Measurements from ENCODE around the gene CYP4F11.
"Not testable (repeated sequence)": the region's sequence is repeated elsewhere in the genome, so short reads cannot be mapped to it uniquely, and the experiment has no call there.

CYP4F11 gene

DNA sequence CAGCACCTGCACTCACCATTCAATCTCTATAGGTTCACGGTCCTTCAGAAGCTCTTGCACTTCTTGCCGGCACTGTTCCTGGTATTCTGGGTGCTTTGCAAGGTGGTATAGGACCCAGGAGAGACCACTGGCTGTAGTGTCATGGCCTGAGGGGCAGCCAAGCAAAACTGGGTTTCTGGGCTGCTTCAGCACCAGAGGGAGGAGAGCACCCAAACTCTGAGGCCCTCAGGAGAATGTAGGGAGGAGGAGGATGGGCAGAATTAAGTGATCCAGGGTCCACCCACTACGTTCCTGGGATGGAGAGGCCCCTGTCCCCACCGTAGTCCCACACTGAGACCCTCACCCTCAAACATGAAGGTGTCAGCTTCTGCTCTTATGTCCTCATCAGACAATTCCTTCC lies 12.3 kb downstream of the CYP4F11 start:
- DNase-seq (ENCODE audit: low read depth in 2 of 2), result no peak

DNA sequence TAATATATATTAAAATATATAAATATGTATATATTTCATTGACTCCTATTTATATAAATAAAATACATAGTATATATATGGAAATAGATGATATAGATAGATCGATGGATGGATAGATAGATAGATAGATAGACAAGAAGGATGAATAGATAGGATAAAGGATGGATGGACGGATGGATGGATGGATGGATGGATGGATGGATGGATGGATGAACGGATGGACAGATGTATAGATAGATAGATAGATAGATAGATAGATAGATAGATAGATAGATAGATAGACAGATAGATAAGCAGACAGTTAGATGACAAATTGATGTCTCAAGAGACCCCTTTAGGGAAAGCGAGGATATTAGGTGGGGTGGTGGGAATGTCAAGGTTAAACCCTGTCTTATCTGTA lies 15.1 kb downstream of the CYP4F11 start:
- no peak for DNase-seq (ENCODE audit: low read depth in 2 of 2)

DNA sequence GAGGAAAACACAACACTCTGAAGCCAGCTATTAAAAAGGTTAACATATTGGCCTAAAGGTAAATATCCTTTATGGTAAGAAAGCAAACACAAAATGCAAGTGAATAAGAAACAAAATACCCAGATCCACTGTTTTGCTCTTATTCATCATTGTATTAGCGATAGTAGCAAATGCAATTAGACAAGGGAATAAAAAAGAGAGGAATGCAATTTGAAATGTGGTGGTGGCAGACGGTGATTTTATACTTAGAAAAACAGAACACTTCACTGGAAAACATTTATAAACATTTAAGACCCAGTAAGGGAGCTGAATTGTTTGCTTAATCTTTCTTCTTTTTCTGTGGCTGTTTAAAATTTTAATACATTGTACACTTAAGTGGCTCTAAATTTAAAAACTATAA lies 19.2 kb downstream of the CYP4F11 start:
- DNase-seq (ENCODE audit: low read depth in 2 of 2), result no peak

DNA sequence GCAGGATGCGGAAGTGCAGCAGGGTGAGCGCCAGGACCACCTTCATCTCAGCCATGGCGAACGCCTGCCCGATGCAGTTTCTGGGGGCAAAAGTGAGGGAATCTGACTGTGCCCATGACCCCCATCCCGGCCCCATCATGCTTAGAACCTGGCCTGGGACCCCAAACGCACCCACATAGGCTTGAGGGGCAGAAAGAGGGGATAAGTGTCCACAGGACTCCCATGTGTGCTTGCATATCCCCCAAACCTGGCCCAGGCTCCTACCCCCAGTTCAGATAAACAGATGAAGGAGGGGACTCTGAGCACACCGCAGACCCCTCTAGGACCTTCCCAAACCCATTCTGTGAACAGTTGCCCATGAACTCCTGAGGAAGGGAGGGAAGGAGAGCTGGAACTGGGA lies 20.5 kb downstream of the CYP4F11 start:
- DNase-seq (ENCODE audit: low read depth in 2 of 2), result no peak

DNA sequence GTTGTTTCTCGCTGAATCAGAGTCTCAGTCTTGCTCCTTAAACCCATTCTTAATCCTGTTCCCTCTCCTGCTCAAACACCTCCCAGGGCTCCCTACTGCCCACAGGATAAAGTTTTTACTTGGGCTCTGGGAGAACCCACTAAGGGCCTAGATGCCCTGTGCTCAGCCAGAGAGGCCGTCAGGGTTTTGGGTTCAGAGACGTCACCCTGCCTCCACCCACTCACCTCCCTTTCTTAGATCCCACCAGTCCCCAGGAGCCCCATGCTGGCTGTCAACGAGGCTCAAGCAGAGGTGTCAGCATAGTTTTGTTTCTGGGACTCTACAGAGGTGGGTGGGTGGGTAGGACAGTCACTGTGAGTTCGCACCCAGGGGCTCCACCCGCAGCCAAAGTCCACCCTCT lies 20.9 kb downstream of the CYP4F11 start:
- no peak for DNase-seq (ENCODE audit: low read depth in 2 of 2)

DNA sequence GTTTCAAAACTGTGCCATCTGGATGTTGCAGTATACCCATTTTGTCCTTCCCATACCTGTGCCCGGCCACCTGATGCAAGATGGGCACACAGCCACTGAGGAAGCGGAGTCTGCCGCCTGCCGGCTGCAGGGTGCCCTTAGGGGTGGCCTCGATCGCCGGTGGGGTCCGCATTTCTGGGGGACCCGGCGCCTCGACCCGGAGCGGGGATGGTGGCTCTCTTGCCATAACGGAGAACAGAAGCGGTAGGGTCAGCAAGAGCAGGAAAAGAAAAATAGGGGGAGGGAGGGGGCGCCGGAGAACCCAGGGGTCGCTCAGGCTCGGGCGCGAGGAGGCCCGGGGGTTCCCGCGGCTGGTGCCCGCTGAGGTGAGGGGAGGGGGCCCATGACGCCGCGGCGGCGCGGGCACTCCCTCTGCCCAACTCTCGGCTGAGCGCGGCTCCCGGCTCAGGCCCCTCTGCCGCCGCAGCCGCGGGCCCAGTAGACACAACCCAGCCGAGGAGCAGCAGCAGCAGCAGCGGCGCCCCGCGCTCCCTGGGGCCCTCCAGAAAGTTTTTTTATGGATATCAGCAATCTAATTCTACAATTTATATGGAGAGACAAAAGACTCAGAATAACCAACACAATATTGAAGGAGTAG lies 22.6 kb downstream of the CYP4F11 start:
- no peak for DNase-seq (ENCODE audit: low read depth in 2 of 2)

DNA sequence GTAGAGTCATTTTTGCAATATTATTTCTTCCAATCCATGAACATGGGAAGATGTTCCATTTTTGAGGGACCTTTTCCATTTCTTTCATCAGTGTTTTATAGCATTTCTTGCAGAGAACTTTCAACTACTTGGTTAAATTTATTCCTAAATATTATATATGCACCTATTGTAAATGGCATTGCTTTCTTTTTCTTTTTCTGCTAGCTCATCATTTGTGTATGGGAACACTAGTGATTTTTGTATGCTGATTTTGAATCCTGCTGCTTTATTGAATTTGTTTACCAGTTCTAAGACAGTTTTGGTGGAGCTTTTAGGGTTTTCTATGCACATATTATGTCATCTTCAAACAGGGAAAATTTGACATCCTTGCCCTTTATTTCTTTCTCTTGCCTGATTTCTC lies 29.3 kb downstream of the CYP4F11 start:
- DNase-seq (ENCODE audit: low read depth in 2 of 2), result no peak

DNA sequence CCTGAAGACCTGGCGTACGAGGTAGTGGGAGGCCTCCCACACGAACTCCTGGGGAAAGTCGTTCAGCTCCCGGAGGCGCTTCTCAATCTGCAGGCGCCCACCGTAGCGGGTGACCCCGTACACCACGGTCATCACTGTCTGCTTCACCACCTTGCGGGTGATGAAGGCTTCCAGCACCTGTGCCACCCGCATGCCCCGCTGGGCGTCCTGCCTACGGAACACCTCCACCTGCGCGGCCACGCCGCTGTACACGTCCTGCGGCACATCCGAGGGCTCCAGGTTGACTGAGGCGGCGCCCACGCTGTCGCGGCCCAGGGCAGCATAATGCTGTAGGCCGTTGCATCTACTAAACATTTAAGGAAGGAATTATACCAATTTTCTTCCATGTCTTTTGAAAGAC lies 31.4 kb downstream of the CYP4F11 start:
- DNase-seq (ENCODE audit: low read depth in 2 of 2), result not testable (repeated sequence)

DNA sequence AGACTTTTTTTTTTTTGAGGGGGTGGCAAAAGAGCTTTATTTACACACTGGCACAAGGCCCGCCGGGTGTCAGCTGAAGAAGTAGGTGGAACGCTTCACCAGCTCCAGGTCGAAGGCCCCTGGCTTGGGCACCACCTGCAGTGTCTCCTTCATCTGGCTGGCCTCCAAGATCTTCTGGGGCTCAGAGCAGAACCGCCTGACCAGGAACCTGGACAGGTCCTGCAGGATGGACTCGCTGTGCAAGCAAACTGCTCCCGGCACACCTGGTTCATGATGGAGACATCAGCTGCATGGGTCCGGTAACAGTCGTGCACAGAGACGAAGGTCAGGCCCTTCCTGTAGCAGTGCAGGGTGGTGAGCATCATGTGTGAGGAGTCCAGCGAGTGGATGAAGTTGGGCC lies 32.1 kb downstream of the CYP4F11 start:
- DNase-seq (ENCODE audit: low read depth in 2 of 2), result no peak

DNA sequence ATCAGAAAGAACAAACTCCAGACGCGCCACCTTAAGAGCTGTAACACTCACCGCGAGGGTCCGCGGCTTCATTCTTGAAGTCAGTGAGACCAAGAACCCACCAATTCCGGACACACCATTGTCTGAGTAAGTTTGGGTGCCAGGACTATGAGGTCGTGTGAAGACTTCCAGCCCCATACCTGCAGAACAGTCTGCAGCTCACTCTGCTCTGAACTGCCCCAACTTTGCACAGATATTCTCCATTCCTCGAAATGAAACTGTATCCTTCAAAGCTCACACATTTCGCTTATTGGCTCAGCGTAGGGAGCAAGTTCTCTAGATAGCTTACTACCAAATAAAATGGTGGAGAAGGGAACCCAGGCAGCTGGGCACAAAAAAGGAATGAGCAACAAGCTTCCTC lies 33.8 kb downstream of the CYP4F11 start:
- DNase-seq (ENCODE audit: low read depth in 2 of 2), result no peak

DNA sequence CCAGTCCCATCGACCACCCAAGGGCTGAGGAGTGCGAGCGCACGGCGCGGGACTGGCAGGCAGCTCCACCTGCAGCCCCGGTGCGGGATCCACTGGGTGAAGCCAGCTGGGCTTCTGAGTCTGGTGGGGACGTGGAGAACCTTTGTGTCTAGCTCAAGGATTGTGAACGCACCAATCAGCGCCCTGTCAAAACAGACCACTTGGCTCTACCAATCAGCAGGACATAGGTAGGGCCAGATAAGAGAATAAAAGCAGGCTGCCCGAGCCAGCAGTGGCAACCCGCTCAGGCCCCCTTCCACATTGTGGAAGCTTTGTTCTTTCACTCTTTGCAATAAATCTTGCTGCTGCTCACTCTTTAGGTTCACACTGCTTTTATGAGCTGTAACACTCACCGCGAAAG lies 34.3 kb downstream of the CYP4F11 start:
- not testable (repeated sequence) for DNase-seq (ENCODE audit: low read depth in 2 of 2)

DNA sequence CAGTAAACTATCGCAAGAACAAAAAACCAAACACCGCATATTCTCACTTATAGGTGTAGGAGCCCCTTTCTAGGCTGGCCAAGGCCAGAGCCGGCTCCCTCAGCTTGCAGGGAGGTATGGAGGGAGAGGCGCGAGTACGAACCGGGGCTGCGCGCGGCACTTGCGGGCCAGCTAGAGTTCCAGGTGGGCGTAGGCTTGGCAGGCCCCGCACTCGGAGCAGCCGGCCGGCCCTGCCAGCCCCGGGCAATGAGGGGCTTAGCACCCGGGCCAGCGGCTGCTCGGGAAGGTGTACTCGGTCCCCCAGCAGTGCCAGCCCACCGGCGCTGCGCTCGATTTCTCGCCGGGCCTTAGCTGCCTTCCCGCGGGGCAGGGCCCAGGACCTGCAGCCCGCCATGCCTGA lies 34.8 kb downstream of the CYP4F11 start:
- not testable (repeated sequence) for DNase-seq (ENCODE audit: low read depth in 2 of 2)

DNA sequence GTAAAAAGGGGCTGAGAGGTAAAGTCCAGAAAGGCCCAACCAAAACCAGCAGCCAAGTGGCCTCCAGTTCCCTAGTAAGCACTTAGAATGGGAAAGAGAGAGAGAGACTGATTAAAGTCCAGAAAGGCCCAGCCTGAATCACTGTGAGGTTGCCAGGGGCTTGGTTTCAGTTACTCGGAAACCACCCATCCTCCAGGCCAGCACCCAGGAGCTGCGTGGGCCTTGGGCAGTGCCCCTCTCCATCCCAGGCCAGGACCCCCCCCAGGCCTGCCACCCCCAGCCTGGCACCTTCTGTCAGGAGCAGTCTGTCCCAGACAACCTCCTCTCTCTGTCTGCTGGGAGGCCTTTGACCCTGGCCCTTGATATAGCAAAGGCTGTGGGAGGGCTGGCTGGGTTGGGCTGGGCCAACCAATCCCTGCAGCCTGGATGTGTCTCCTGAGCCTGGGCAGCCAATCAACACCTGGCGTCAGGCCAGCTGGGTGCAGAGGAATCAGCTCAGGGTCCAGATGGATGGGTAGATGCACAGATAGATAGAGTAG lies 36.5 kb downstream of the CYP4F11 start, which contains the start of gene CYP4F2:
CYP4F2 (minus strand) TSS at position 337 of the 539 bp plus-strand sequence. CDS start 463 bp downstream, outside the sequence.
- no peak for DNase-seq (ENCODE audit: low read depth in 2 of 2)

DNA sequence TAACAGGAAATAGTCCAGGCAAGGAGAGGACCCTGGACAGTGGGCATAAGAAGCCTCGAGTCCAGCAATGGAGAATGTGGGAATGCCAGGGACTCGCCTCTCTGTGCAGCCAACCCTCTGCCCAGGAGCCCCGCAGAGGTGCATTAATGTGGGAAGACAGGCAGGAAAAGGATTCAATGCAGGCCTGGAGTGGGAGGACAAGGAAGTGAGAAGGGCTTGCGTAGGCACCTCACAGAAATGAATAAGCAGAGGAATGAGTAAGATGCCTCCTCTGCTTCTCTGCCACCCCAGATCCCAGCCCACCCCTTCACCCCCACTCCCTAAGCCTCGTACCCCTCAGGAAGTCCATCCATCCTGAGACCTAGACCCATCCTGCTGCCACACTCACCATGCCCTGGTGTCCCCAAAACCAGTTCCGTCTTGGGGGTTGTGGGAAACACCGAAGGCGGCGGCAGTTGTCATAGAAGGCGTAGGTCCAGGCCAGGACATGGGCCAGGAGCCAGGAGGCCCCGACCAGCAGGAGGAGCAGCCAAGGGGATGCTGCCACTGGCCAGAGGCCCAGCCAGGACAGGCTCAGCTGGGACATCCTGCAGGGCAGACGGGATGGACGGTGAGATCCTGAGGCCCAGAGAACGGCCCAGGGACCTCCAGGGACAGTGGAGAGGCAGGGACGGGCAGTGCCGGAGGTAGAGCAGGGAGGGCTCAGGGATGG lies 37.1 kb downstream of the CYP4F11 start:
- DNase-seq (ENCODE audit: low read depth in 2 of 2), result no peak

DNA sequence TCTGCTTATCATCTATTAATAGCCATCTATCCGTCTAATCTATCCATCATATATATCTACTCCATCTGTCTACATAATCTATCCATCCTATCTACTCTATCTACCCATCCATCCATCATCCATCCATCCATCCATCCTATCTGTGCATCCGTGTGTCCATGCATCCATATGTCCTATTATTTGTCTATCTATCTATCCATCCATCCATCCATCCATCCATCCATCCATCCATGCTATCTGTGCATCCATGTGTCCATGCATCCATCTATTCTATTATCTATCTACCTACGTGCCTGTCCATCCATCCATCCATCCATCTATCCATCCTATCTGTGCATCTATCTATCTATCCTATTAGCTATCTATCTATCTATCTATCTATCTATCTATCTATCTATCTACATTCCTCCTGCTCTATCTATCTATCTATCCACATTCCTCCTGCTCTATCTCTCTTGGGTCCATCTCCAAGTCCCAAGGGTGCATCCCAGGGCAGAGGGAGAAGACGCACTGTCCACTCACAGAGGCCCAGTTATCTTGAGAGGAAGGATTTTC lies 38.4 kb downstream of the CYP4F11 start:
- no peak for DNase-seq (ENCODE audit: low read depth in 2 of 2)

DNA sequence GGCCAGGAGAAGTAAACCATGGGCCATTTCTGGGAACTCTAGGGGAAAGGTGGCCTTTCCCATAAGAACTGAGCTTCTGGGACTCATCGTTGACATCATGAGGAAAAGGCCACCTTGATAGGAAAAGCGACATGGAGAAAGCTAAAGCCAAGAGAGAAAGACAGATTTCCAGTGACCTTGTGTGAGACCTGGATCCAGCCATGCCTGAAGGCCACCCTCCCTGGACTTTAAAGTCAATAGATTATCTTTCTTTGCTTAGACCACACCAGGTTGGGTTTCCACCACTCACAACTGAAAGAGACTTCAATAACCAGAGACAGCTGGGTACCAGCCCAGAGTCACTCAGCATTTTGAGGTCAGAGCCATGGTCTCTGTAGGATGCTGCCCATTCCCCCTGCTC lies 40.0 kb downstream of the CYP4F11 start:
- DNase-seq (ENCODE audit: low read depth in 2 of 2), result no peak

DNA sequence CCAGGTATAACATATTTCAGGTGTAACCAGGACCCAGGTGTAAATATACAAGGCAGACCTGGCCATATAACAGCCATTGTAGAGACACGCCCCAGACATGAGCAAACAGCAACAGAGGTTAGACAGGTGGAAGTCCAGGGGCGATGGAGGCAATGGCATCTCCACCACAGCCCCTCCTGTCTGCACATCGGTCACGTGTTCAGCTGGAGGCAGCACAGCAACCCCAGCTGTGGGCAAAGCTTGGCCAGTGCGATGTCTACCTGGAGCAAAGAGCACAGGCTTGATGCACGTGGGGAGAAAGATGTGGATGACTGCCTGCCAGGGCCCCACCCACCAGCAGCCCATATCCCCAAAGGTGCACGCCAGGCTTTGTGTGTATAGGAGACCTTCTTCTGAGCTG lies 40.9 kb downstream of the CYP4F11 start:
- no peak for DNase-seq (ENCODE audit: low read depth in 2 of 2)

DNA sequence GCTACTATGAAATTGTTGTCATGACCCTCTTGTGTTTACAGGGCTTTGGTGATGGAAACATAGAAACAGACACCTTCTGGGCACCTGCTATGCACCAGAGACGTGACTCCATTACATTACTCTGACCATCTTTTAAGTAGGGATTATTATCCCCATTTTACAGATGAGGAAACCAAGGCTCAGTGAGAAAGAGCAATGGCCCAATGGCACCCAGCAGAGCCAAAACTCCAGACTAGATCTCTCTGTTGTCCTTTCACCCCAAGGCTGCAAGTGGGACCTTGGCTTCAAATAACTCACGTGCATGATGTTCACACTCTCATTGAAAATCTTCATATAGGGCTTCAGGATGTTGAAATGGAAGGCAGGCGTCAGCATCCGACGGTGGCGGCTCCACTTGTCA lies 42.3 kb downstream of the CYP4F11 start:
- no peak for DNase-seq (ENCODE audit: low read depth in 2 of 2)

DNA sequence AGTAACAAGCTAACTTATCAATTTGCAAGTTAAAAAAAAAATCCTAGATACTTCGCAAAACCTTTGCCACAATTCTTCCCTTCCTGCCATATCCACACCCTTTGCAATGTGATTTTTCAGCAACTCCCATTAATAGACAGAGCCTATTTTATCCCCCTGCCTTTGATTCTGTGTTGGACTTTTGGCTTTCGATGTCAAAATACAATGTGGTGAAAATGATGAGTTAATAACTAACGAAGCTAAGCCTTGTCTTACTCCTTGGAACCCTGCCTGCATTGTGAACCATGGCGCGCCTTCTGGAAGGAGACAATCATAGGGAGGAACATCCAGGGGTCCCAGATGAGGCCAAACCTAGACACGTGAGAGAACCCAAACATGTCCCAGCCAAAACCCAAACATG lies 42.9 kb downstream of the CYP4F11 start:
- no peak for DNase-seq (ENCODE audit: low read depth in 2 of 2)

DNA sequence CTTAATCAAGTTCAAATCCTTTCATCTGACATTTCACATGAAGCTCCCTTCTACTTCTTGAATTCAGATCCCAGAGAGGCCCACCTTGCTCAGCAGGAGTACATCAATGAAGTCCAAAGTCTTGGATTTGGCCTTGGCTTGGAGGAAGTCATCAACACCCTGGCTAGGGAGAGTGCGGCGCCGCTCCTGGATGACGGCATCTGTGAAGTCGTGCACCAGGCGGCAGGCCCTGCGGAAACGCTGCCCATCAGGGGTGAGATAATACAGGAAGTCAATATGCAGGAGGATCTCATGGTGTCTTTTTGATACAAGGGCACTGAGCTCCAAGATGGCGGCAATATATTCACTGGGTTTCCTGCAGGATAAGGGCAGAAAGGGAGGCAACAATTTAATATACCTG lies 45.0 kb downstream of the CYP4F11 start:
- DNase-seq (ENCODE audit: low read depth in 2 of 2), result not testable (repeated sequence)

DNA sequence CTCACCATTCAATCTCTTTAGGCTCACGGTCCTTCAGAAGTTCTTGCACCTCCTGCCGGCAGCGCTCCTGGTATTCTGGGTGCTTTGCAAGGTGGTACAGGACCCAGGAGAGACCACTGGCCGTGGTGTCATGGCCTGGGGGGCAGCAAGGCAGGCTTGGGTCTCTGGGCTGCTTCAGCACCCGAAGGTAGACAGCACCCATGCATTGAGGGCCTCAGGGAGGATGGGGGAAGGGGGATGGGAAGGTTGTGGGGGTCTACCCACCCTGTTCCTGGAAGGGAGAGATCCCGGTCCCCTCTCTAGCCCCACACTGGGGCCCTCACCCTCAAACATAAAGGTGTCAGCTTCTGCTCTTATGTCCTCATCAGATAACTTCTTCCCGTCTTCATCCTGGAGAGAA lies 48.4 kb downstream of the CYP4F11 start:
- no peak for DNase-seq (ENCODE audit: low read depth in 2 of 2)

DNA sequence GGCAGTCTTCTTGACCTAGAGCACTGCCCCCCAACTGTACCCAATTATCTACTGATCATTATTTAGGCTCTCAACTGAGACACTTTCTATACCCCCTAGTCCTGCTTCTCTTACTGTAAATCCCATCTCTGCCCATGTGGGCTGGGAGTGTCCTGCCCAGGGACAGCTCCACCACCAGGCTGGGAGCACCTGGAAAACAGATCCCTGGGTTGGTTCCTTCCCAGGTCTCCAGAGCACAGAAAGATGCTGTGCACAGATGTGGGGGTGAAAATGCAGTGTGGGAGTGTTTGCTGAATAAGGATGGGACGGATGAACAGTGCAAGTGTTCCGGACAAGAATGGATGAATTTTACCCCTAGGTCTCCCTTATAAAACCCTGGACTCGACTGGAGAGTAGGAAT lies 49.2 kb downstream of the CYP4F11 start:
- no peak for DNase-seq (ENCODE audit: low read depth in 2 of 2)

DNA sequence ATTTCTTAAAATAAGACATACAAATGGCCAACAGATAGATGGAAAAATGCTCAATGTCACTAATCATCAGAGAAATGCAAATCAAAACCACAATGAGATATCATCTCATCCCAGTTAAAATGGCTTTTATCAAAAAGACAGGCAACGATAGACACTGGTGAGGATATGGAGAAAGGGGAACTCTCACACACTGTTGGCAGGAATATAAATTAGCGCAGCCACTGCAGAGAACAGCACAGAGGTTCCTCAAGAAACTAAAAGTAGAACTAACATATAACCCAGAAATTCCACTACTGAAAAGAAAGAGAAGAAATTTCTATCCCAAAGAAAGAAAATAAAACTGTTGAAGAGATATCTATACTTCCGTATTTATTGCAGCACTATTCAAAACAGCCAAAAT lies 51.0 kb downstream of the CYP4F11 start:
- not testable (repeated sequence) for DNase-seq (ENCODE audit: low read depth in 2 of 2)
